Karpas-422 (cell line): Measurements from ENCODE around the gene SFRP2. TPM values are rescaled to one million over a fixed set of nuclear protein-coding genes. Genes with fewer than 3 reads are reported as not detected.

ENCODE experiments used
- DNase-seq: peaks from one replicate; pipeline ENCODE4 v3.0.0-alpha.2; 2015
- H2AFZ ChIP-seq: fragments of 200-600 bp; sonication (generic); 2 replicates; pipeline ENCODE4 v1.6.1; 2014; ENCODE audit warnings: antibody characterized with exemption, low read length, mixed read lengths
- H3K27ac ChIP-seq: fragments of 200-600 bp; sonication (generic); 2 replicates; pipeline ENCODE4 v1.5.1; 2014; ENCODE audit warnings: mild to moderate bottlenecking, low read length, moderate library complexity
- H3K27me3 ChIP-seq: fragments of 200-600 bp; sonication (generic); 2 replicates; pipeline ENCODE4 v1.6.1; 2014; ENCODE audit warnings: low read length, mixed read lengths
- H3K36me3 ChIP-seq: fragments of 200-600 bp; sonication (generic); 2 replicates; pipeline ENCODE4 v1.6.1; 2014; ENCODE audit warnings: low read length, mixed read lengths; ENCODE audit not compliant: insufficient read depth
- H3K4me1 ChIP-seq: fragments of 200-600 bp; sonication (generic); 2 replicates; pipeline ENCODE4 v1.6.1; 2014; ENCODE audit warnings: mild to moderate bottlenecking, low read length, mixed read lengths
- H3K4me2 ChIP-seq: fragments of 200-600 bp; sonication (generic); 2 replicates; pipeline ENCODE4 v1.6.1; 2014; ENCODE audit warnings: low read length, low read depth, mild to moderate bottlenecking; ENCODE audit not compliant: poor library complexity, severe bottlenecking
- H3K4me3 ChIP-seq: fragments of 200-600 bp; sonication (generic); 2 replicates; pipeline ENCODE4 v1.5.1; 2014; ENCODE audit warnings: mild to moderate bottlenecking, antibody characterized with exemption, low read length, mixed read lengths
- H3K79me2 ChIP-seq: fragments of 200-600 bp; sonication (generic); 2 replicates; pipeline ENCODE4 v1.6.1; 2014; ENCODE audit warnings: mild to moderate bottlenecking, low read length, mixed read lengths
- H3K9ac ChIP-seq: fragments of 200-600 bp; sonication (generic); 2 replicates; pipeline ENCODE4 v1.6.0; 2014; ENCODE audit warnings: low read length
- H3K9me2 ChIP-seq: fragments of 200-600 bp; sonication (generic), shearing (Covaris generic); replicated peaks from 2 replicates; pipeline ENCODE4 v1.6.0; 2014; ENCODE audit warnings: mild to moderate bottlenecking, low read length, moderate library complexity; ENCODE audit not compliant: insufficient read depth
- H3K9me3 ChIP-seq: fragments of 300-700, 200-600 bp; sonication (generic); 2 replicates; pipeline ENCODE4 v1.6.1; 2014; ENCODE audit warnings: low read length, mixed read lengths
- H4K20me1 ChIP-seq: fragments of 200-600 bp; sonication (generic); 2 replicates; pipeline ENCODE4 v1.6.1; 2014; ENCODE audit warnings: mild to moderate bottlenecking, antibody characterized with exemption, low read length, low read depth; ENCODE audit not compliant: insufficient read depth
- total RNA-seq: library from RNA; depleted of rRNA; stranded (reverse); fragments of >200 nt; shearing (Covaris generic); gene quantifications from 2 replicates; pipeline ENCODE4 v1.2.3, GENCODE V29; 2014; ENCODE audit warnings: low replicate concordance

SFRP2 gene
- total RNA-seq, 1 experiment from 2014 or later = not detected

GRCh38 chr4:153824501-153824900, 35.6 kb upstream of the SFRP2 start:
- no peaks in the 10 kb centered on the region for H3K9me3 ChIP-seq
- H3K27ac ChIP-seq = no peak overlapping the region
- no peaks in the 10 kb centered on the region for H3K79me2 ChIP-seq
- H3K4me2 ChIP-seq = no peak overlapping the region
- no peaks in the 10 kb centered on the region for H4K20me1 ChIP-seq
- no peak overlapping the region for H3K4me3 ChIP-seq
- no peaks in the 10 kb centered on the region for H3K36me3 ChIP-seq
- H3K9me2 ChIP-seq = no peaks in the 10 kb centered on the region
- H2AFZ ChIP-seq = no peak overlapping the region
- H3K4me1 ChIP-seq = no peaks in the 10 kb centered on the region
- H3K27me3 ChIP-seq = 0 out of 2 replicates have a peak, but pooled peaks cover 4% of the 10 kb centered on the region
- DNase-seq = no peak
- H3K9ac ChIP-seq = no peak overlapping the region

- Histone ChIP-seq H3K9me3 (no peaks in the 10 kb centered on the region), H2AFZ (no peak overlapping the region), H3K79me2 (no peaks in the 10 kb centered on the region), H3K4me1 (no peaks in the 10 kb centered on the region), H3K27ac (no peak overlapping the region), H3K4me3 (no peak overlapping the region), H3K9ac (no peak overlapping the region), H3K4me2 (no peak overlapping the region), H4K20me1 (no peaks in the 10 kb centered on the region), H3K36me3 (no peaks in the 10 kb centered on the region), H3K27me3 (0 out of 2 replicates have a peak, but pooled peaks cover 4% of the 10 kb centered on the region), H3K9me2 (no peaks in the 10 kb centered on the region)
- no peak for DNase-seq
Observed at GRCh38 chr4:153823483-153823882, 34.6 kb upstream of the SFRP2 start.

- no peaks in the 10 kb centered on the region for H4K20me1 ChIP-seq
Observed at GRCh38 chr4:153822316-153822715, 33.4 kb upstream of the SFRP2 start.

GRCh38 chr4:153817466-153817865, 28.6 kb upstream of the SFRP2 start:
- Histone ChIP-seq H3K27ac (no peak overlapping the region), H3K4me1 (no peaks in the 10 kb centered on the region), H3K4me3 (no peak overlapping the region), H3K4me2 (no peak overlapping the region), H2AFZ (no peak overlapping the region), H3K79me2 (no peaks in the 10 kb centered on the region), H3K9me2 (no peaks in the 10 kb centered on the region), H3K9me3 (no peaks in the 10 kb centered on the region), H3K9ac (no peak overlapping the region), H3K27me3 (no peaks in the 10 kb centered on the region), H4K20me1 (no peaks in the 10 kb centered on the region), H3K36me3 (no peaks in the 10 kb centered on the region)
- no peak for DNase-seq

More at GRCh38 chr4:153822316-153822715, 33.4 kb upstream of the SFRP2 start:
- no peaks in the 10 kb centered on the region for H3K36me3 ChIP-seq
- no peak overlapping the region for H3K4me2 ChIP-seq
- no peak overlapping the region for H2AFZ ChIP-seq
- 0 out of 2 replicates have a peak, but pooled peaks cover 4% of the 10 kb centered on the region for H3K27me3 ChIP-seq
- H3K9ac ChIP-seq = no peak overlapping the region
- H3K79me2 ChIP-seq = no peaks in the 10 kb centered on the region
- H3K4me1 ChIP-seq = no peaks in the 10 kb centered on the region
- H3K4me3 ChIP-seq = no peak overlapping the region
- DNase-seq = no peak
- H3K9me2 ChIP-seq = no peaks in the 10 kb centered on the region
- no peak overlapping the region for H3K27ac ChIP-seq
- no peaks in the 10 kb centered on the region for H3K9me3 ChIP-seq

GRCh38 chr4:153816542-153816941, 27.7 kb upstream of the SFRP2 start:
- Histone ChIP-seq H3K4me1 (no peaks in the 10 kb centered on the region), H3K79me2 (no peaks in the 10 kb centered on the region), H3K36me3 (no peaks in the 10 kb centered on the region), H3K4me3 (no peak overlapping the region), H4K20me1 (no peaks in the 10 kb centered on the region), H3K9me2 (no peaks in the 10 kb centered on the region), H3K4me2 (no peak overlapping the region), H3K27ac (no peak overlapping the region), H3K9me3 (no peaks in the 10 kb centered on the region), H2AFZ (no peak overlapping the region), H3K27me3 (no peaks in the 10 kb centered on the region), H3K9ac (no peak overlapping the region)
- DNase-seq = no peak

- no peak overlapping the region for H2AFZ ChIP-seq
- no peaks in the 10 kb centered on the region for H3K36me3 ChIP-seq
- H3K27me3 ChIP-seq = peaks cover 3% of the 10 kb centered on the region; the same call in 1 of the 2 replicates
- H4K20me1 ChIP-seq = no peaks in the 10 kb centered on the region
- no peak overlapping the region for H3K4me3 ChIP-seq
- H3K9me3 ChIP-seq = no peaks in the 10 kb centered on the region
- H3K79me2 ChIP-seq = no peaks in the 10 kb centered on the region
- H3K4me1 ChIP-seq = no peaks in the 10 kb centered on the region
- H3K9me2 ChIP-seq = no peaks in the 10 kb centered on the region
- no peak overlapping the region for H3K4me2 ChIP-seq
- H3K9ac ChIP-seq = no peak overlapping the region
- DNase-seq = no peak
- H3K27ac ChIP-seq = no peak overlapping the region
Observed at GRCh38 chr4:153814789-153815188, 25.9 kb upstream of the SFRP2 start.

GRCh38 chr4:153809916-153810810, 21.3 kb upstream of the SFRP2 start:
- H3K9me2 ChIP-seq = no peaks in the 10 kb centered on the region
- H3K9me3 ChIP-seq = no peaks in the 10 kb centered on the region
- no peaks in the 10 kb centered on the region for H3K36me3 ChIP-seq
- H3K79me2 ChIP-seq = no peaks in the 10 kb centered on the region
- DNase-seq = no peak
- no peak overlapping the region for H2AFZ ChIP-seq
- no peak overlapping the region for H3K27ac ChIP-seq
- no peak overlapping the region for H3K4me2 ChIP-seq
- H4K20me1 ChIP-seq = no peaks in the 10 kb centered on the region
- H3K4me1 ChIP-seq = no peaks in the 10 kb centered on the region
- H3K4me3 ChIP-seq = no peak overlapping the region
- peaks cover 3% of the 10 kb centered on the region; the same call in 1 of the 2 replicates for H3K27me3 ChIP-seq
- H3K9ac ChIP-seq = no peak overlapping the region

- Histone ChIP-seq H3K9me2 (no peaks in the 10 kb centered on the region), H3K27ac (no peak overlapping the region), H3K27me3 (peaks cover 3% of the 10 kb centered on the region; the same call in 1 of the 2 replicates), H3K79me2 (no peaks in the 10 kb centered on the region), H4K20me1 (no peaks in the 10 kb centered on the region), H3K4me2 (no peak overlapping the region), H3K4me1 (no peaks in the 10 kb centered on the region), H3K9ac (no peak overlapping the region), H2AFZ (no peak overlapping the region), H3K4me3 (no peak overlapping the region), H3K9me3 (no peaks in the 10 kb centered on the region), H3K36me3 (no peaks in the 10 kb centered on the region)
- DNase-seq = no peak
Observed at GRCh38 chr4:153809307-153809706, 20.4 kb upstream of the SFRP2 start.
